Naive thymus-derived CD8-positive, alpha-beta T cell (primary cell): ENCODE data around the gene ARL8A. TPM values are rescaled to one million over a fixed set of nuclear protein-coding genes. Genes with fewer than 3 reads are reported as not detected.

Experiments
- ATAC-seq, 2 donors: fragments of 150-1000 bp; cut with Tn5 transposase in 1 of 2; sonication (Bioruptor Pico), chemical (Tn5 transposase) in 1 of 2; 1 replicate in 1 of 2; 2 replicates in 1 of 2; pipeline ENCODE4 v1.10.0; 2021; ENCODE audit warnings: mild to moderate bottlenecking in 2 of 2, moderate library complexity in 2 of 2
- POLR2A ChIA-PET: fragments of 350-600 bp; sonication (Branson Sonifier 250); formaldehyde crosslinking; loops from one replicate; lab custom pipeline; 2021; ENCODE audit warnings: antibody characterized with exemption; lab: Charles Lee
- DNase-seq, 10 donors: peaks; one replicate each; pipeline versions ENCODE4 v3.0.0 to v3.0.0-alpha.2; 2020 to 2022
- H3K27ac Mint-ChIP-seq, 10 donors: one replicate each; pipeline ENCODE4 v1.8.0; 2020 to 2022; ENCODE audit warnings: mild to moderate bottlenecking in 10 of 10, mixed read lengths in 10 of 10, moderate library complexity in 4 of 10, inconsistent platforms in 1 of 10
- H3K27me3 Mint-ChIP-seq, 5 donors: one replicate each; pipeline ENCODE4 v1.8.0; 2021 to 2022; ENCODE audit warnings: mixed read lengths in 5 of 5
- H3K36me3 Mint-ChIP-seq, 3 donors: one replicate each; pipeline ENCODE4 v1.8.0; 2020 to 2022; ENCODE audit warnings: mixed read lengths in 3 of 3, mild to moderate bottlenecking in 2 of 3, inconsistent platforms in 1 of 3
- H3K4me1 Mint-ChIP-seq, 4 donors: one replicate each; pipeline ENCODE4 v1.8.0; 2021 to 2022; ENCODE audit warnings: mixed read lengths in 4 of 4
- H3K4me3 Mint-ChIP-seq, 10 donors: one replicate each; pipeline ENCODE4 v1.8.0; 2020 to 2022; ENCODE audit warnings: mild to moderate bottlenecking in 10 of 10, mixed read lengths in 10 of 10, moderate library complexity in 6 of 10, inconsistent platforms in 1 of 10
- H3K9me3 Mint-ChIP-seq, 9 donors: one replicate each; pipeline ENCODE4 v1.8.0; 2020 to 2022; ENCODE audit warnings: mixed read lengths in 9 of 9, mild to moderate bottlenecking in 3 of 9, inconsistent platforms in 1 of 9, moderate library complexity in 1 of 9
- polyA plus RNA-seq, 3 donors: library from polyadenylated mRNA; unstranded; fragments of 300-500 nt; fragmentation: Illumina TruSeq; gene quantifications; one replicate each; pipeline ENCODE4 v1.2.3, GENCODE V29; 2021
- total RNA-seq, 8 experiments: library from RNA in 2 of 8; stranded (reverse) in 2 of 8; gene quantifications; one replicate each; pipeline ENCODE4 v1.2.3 and lab custom pipeline; 2021 to 2026

Gene ARL8A
- total and polyA plus RNA-seq, 5 experiments from 2014 or later = 4.9 to 50.0 (median 6.4) TPM

DNA sequence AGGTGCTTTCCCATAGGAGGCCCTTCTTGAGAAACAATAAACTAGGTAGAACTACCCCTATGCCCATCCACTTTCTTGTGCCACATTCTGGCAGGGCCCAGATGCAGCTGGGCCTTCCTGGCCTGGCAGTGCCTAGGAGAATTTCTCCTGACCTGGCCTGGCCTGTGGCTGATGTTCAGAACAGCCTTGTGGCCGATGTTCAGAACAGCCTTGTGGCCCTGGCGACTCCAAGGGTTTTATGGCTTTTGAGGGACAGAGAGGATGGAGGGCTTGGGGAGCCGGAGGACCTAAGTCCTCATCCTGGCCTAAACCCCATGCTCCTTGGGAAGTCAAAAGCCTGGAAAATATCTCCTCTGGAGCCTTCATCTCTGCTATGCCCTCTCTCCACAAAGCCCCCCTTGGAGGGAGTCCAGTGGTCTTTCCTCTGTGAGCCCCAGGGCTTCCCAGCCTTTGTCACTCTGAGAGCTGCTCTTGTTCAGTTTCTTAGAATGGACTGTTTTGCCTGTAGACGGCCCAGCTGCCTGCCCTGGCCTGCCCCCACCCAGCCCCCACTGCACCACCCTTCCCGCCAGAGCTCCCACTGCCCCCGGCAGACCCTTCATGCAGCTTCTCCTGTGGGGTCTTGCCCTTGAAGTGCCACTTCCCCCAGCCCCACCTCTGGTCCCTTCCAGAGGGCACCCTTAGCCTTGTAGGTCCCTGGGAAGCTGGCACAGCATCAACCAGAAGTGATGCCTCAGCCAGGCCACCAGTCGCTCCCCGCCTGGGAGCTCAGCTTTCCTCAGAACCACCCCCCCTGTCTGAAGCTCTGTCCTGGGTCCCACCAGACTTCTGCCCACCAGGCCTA, 14.9 kb downstream of the ARL8A start:
- H3K4me1 Mint-ChIP-seq = peaks cover 0 to 9% (median 3%) of the 10 kb centered on the region in 4 donors
- no peaks in the 10 kb centered on the region for H3K9me3 Mint-ChIP-seq
- peak overlapping the region in 2 of 10 donors; percentile 41 to 51 for H3K27ac Mint-ChIP-seq
- H3K4me3 Mint-ChIP-seq = no peak overlapping the region
- H3K27me3 Mint-ChIP-seq = peaks cover 0 to 27% (median 9%) of the 10 kb centered on the region in 5 donors
- DNase-seq = no peak
- POLR2A ChIA-PET = interaction anchor here (1.4 kb wide), 1 partner anchor 13 kb away, joined by 5 read pairs; no protein-coding TSS in a partner anchor
- peaks cover 0 to 27% (median 0%) of the 10 kb centered on the region in 3 donors for H3K36me3 Mint-ChIP-seq
- ATAC-seq = peak in 1 of 2 donors; percentile 12

DNA sequence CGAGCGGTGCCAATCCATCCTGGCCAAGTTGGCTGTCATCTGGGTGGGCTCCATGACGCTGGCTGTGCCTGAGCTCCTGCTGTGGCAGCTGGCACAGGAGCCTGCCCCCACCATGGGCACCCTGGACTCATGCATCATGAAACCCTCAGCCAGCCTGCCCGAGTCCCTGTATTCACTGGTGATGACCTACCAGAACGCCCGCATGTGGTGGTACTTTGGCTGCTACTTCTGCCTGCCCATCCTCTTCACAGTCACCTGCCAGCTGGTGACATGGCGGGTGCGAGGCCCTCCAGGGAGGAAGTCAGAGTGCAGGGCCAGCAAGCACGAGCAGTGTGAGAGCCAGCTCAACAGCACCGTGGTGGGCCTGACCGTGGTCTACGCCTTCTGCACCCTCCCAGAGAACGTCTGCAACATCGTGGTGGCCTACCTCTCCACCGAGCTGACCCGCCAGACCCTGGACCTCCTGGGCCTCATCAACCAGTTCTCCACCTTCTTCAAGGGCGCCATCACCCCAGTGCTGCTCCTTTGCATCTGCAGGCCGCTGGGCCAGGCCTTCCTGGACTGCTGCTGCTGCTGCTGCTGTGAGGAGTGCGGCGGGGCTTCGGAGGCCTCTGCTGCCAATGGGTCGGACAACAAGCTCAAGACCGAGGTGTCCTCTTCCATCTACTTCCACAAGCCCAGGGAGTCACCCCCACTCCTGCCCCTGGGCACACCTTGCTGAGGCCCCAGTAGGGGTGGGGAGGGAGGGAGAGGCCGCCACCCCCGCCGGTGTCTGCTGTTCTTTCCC, 16.5 kb downstream of the ARL8A start:
- ATAC-seq (no peak), DNase-seq (no peak)
- Mint-ChIP-seq H3K4me1 (peaks cover 0 to 9% (median 3%) of the 10 kb centered on the region in 4 donors), H3K4me3 (no peak overlapping the region), H3K27me3 (peaks cover 3 to 42% (median 13%) of the 10 kb centered on the region in 5 donors), H3K9me3 (no peaks in the 10 kb centered on the region), H3K36me3 (peaks cover 0 to 11% (median 0%) of the 10 kb centered on the region in 3 donors), H3K27ac (no peak overlapping the region)
- POLR2A ChIA-PET = no interaction called here

DNA sequence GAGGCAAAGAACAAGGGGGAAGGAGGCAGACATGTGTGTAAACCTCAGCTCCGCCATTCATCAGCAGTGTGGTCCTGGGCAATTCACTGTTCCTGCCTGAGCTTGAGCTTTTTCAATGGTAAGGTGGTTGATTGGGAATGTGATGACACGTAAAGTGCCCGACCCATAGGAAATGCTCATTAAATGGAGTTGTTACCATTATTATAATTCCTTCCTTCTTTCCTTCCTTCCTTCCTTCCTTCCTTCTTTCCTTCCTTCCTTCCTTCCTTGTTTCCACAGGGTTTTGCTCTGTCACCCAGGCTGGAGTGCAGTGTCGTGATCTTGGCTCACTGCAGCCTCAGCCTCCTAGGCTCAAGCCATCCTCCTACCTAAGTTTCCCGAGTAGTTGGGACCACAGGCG, 17.5 kb downstream of the ARL8A start:
- H3K36me3 Mint-ChIP-seq = peaks cover 0 to 2% (median 0%) of the 10 kb centered on the region in 3 donors
- DNase-seq (no peak), ATAC-seq (no peak)
- peaks cover 0 to 6% (median 3%) of the 10 kb centered on the region in 4 donors for H3K4me1 Mint-ChIP-seq
- POLR2A ChIA-PET = no interaction called here
- H3K27me3 Mint-ChIP-seq = peaks cover 3 to 45% (median 13%) of the 10 kb centered on the region in 5 donors
- H3K27ac Mint-ChIP-seq = no peak overlapping the region
- H3K4me3 Mint-ChIP-seq = no peak overlapping the region
- H3K9me3 Mint-ChIP-seq = no peaks in the 10 kb centered on the region

DNA sequence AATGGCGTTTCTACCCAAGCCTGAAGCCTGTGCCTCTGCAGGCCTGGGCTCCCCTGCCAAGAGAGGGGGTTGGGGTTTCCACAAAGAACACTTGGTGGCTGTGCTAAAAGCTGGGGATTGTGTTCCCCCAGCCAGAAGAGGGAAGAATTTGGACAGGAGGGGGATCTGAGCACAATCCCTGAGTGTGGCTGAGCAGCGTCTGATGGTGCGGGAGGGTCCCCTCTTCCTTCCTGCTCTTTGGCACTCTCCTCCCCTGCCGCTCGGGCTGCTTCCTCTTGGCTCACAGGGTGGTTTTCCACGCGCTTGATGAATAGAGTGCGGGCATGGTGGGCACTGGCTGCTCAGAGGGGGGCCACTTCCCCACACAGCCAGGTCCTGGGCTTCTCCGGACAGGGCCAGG, 18.1 kb downstream of the ARL8A start:
- DNase-seq (no peak), ATAC-seq (no peak)
- peaks cover 0 to 4% (median under 1%) of the 10 kb centered on the region in 4 donors for H3K4me1 Mint-ChIP-seq
- POLR2A ChIA-PET = no interaction called here
- no peak overlapping the region for H3K4me3 Mint-ChIP-seq
- H3K27me3 Mint-ChIP-seq = peaks cover 3 to 51% (median 19%) of the 10 kb centered on the region in 5 donors
- H3K27ac Mint-ChIP-seq = no peak overlapping the region
- no peaks in the 10 kb centered on the region for H3K36me3 Mint-ChIP-seq
- no peaks in the 10 kb centered on the region for H3K9me3 Mint-ChIP-seq

DNA sequence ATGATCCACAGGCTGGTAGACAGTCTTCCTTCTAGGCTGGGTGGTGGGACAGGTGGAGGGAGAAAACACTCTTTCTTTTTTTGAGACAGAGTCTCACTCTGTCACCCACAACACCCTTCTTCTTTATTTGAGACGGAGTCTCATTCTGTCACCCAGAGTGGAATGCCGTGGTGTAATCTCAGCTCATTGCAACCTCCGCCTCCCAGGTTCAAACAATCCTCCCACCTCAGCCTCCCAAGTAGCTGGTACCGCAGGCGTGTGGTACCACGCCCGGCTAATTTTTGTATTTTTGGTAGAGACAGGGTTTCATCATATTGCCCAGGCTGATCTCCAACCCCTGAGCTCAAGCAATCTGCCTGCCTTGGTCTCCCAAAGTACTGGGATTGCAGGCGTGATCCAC, 18.9 kb downstream of the ARL8A start:
- Mint-ChIP-seq H3K27me3 (peaks cover 3 to 56% (median 22%) of the 10 kb centered on the region in 5 donors), H3K4me3 (no peak overlapping the region), H3K27ac (no peak overlapping the region), H3K36me3 (no peaks in the 10 kb centered on the region), H3K9me3 (no peaks in the 10 kb centered on the region), H3K4me1 (peaks cover 0 to 4% (median 0%) of the 10 kb centered on the region in 4 donors)
- ATAC-seq (no peak), DNase-seq (no peak)
- POLR2A ChIA-PET = no interaction called here

DNA sequence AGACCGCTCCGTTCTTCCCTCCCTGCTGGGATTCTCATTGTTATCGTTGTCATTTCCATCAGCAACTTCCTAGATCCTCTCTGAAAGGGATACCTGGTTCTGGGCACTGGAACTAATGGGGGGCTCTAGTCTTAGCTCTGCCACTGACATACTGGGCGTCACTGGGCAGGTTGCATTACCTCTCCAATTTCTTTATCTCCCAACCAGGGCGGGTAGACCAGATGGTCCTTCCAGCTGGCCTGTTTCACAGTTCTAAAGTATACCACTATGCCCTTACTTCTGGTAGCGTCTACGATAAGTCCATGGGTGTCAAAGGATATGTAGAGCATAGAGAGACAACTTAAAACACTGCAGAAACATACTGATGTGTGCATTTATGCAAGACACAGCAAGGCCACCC, 20.4 kb downstream of the ARL8A start:
- H3K4me3 Mint-ChIP-seq = no peak overlapping the region
- peaks cover 0 to 3% (median 0%) of the 10 kb centered on the region in 4 donors for H3K4me1 Mint-ChIP-seq
- no peaks in the 10 kb centered on the region for H3K9me3 Mint-ChIP-seq

DNA sequence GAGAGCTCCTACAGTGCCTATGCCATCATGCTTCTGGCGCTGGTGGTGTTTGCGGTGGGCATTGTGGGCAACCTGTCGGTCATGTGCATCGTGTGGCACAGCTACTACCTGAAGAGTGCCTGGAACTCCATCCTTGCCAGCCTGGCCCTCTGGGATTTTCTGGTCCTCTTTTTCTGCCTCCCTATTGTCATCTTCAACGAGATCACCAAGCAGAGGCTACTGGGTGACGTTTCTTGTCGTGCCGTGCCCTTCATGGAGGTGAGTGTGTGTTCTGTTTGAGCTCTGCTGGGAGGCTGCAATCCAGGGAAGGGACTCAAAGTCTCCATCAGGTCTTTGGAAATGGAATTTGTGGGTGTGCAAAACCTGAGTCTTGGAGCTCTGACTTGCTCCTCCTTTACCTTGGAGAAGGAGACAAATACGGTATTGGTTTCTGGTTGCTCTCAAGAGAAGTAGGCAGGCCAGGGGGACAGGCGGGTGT, 21.2 kb downstream of the ARL8A start:
- Mint-ChIP-seq H3K9me3 (no peaks in the 10 kb centered on the region), H3K4me3 (no peak overlapping the region), H3K4me1 (no peaks in the 10 kb centered on the region), H3K27me3 (peaks cover 3 to 56% (median 22%) of the 10 kb centered on the region in 5 donors), H3K36me3 (no peaks in the 10 kb centered on the region), H3K27ac (peak overlapping the region in 1 of 10 donors; percentile 39)
- no peak for DNase-seq
- no peak for ATAC-seq
- POLR2A ChIA-PET = no interaction called here

More for the DNA sequence above, 20.4 kb downstream of the ARL8A start:
- Mint-ChIP-seq H3K36me3 (no peaks in the 10 kb centered on the region), H3K27ac (no peak overlapping the region), H3K27me3 (peaks cover 3 to 56% (median 22%) of the 10 kb centered on the region in 5 donors)
- POLR2A ChIA-PET = no interaction called here
- ATAC-seq = no peak
- no peak for DNase-seq

DNA sequence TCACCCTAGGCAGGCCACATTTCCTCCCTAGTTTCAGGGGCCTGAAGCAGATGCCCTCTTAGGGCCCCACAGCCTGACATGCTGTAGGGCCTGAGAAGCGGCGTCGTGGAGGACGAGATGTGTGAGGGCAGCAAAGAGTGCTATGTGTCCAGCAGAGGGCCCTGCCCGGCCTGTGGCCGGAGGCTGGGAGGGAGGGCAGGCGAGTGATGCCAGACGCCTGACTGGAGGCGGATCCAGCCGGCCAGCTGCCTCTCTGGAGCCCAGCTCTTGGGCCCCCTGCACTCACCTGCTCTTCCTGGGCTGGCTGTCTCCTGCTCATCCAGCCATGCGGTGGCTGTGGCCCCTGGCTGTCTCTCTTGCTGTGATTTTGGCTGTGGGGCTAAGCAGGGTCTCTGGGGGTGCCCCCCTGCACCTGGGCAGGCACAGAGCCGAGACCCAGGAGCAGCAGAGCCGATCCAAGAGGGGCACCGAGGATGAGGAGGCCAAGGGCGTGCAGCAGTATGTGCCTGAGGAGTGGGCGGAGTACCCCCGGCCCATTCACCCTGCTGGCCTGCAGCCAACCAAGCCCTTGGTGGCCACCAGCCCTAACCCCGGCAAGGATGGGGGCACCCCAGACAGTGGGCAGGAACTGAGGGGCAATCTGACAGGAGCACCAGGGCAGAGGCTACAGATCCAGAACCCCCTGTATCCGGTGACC, 21.8 kb downstream of the ARL8A start, which contains the start of gene GPR37L1:
Gene GPR37L1, plus strand, starts transcription at position 279 of the 697 bp plus-strand sequence. Its CDS starts 47 bp downstream, at position 326.
- ATAC-seq = no peak
- POLR2A ChIA-PET = no interaction called here
- no peak within 1 kb of the TSS for H3K4me3 Mint-ChIP-seq

DNA sequence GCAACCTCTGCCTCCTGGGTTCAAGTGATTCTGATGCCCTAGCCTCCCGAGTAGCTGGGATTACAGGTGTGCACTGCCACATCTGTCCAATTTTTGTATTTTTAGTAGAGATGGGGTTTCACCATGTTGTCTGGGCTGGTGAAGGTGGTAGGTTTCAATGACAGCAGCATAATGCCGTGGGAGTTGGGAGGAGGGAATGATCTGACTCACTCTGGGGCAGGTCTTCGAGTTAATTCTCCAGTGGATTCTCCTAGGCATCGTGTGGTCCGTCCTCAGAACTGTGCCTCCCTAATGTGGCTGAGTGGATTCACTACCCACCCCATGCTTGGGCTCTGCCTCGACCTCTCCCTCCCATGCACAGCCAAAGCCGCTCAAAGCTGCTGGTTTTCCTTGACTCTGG, 23.5 kb downstream of the ARL8A start:
- Mint-ChIP-seq H3K4me3 (no peak overlapping the region), H3K27me3 (peaks cover 1 to 36% (median 13%) of the 10 kb centered on the region in 5 donors), H3K27ac (no peak overlapping the region), H3K9me3 (no peaks in the 10 kb centered on the region), H3K4me1 (no peaks in the 10 kb centered on the region), H3K36me3 (no peaks in the 10 kb centered on the region)
- POLR2A ChIA-PET = no interaction called here
- ATAC-seq (no peak), DNase-seq (no peak)

More for the DNA sequence above, 21.8 kb downstream of the ARL8A start, which contains the start of gene GPR37L1:
- H3K27me3 Mint-ChIP-seq = peaks cover 3 to 54% (median 22%) of the 10 kb centered on the region in 5 donors
- no peaks in the 10 kb centered on the region for H3K9me3 Mint-ChIP-seq
- H3K4me1 Mint-ChIP-seq = no peaks in the 10 kb centered on the region
- H3K36me3 Mint-ChIP-seq = no peaks in the 10 kb centered on the region
- H3K27ac Mint-ChIP-seq = peak within 1 kb of the TSS in 1 of 10 donors; percentile 39
- DNase-seq = no peak

DNA sequence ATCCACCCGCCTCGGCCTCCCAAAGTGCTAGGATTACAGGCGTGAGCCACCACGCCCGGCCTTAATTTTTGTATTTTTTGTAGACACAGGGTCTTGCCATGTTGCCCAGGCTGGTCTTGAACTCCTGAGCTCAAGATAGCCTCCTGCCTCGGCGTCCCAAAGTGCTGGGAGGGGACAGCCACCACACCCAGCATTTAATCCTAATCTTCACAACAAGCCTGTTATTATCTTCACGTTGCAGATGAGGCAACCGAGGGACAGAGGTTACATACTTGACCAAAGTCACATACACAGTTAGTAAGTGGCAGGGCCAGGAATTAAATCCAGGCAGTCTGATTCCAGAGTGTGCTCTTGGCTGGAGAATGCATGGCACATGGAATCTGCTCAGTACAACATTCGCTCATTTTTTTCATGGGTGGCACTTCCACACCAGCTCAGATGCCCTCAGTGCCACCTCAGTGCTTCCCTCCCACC, 26.6 kb downstream of the ARL8A start:
- no peak overlapping the region for H3K27ac Mint-ChIP-seq

DNA sequence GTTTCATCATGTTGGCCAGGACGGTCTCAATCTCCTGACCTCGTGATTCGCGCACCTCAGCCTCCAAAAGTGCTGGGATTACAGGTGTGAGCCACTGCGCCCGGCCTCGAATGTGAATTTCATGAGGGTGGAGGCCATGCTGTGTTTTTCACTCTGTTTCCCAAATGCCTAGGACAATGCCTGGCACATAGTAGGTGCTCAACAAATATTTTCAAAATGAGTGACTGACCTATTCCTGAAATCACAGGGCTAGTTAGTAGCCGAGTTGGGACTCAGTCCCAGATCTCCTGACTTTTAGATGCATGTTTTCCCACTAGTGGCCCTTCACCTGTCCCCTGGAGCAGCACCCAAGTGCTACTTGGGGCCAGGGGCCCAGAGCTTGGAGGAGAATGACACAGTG, 28.2 kb downstream of the ARL8A start:
- no peaks in the 10 kb centered on the region for H3K4me1 Mint-ChIP-seq
- peaks cover 0 to 3% (median 2%) of the 10 kb centered on the region in 5 donors for H3K27me3 Mint-ChIP-seq
- H3K9me3 Mint-ChIP-seq = no peaks in the 10 kb centered on the region
- ATAC-seq = no peak
- no peak overlapping the region for H3K4me3 Mint-ChIP-seq
- DNase-seq = no peak
- H3K36me3 Mint-ChIP-seq = no peaks in the 10 kb centered on the region
- POLR2A ChIA-PET = no interaction called here
- no peak overlapping the region for H3K27ac Mint-ChIP-seq

More for the DNA sequence above, 26.6 kb downstream of the ARL8A start:
- POLR2A ChIA-PET = no interaction called here
- ATAC-seq = no peak
- Mint-ChIP-seq H3K27me3 (peaks cover 0 to 13% (median 3%) of the 10 kb centered on the region in 5 donors), H3K9me3 (no peaks in the 10 kb centered on the region), H3K36me3 (no peaks in the 10 kb centered on the region), H3K4me1 (no peaks in the 10 kb centered on the region), H3K4me3 (no peak overlapping the region)
- DNase-seq = no peak

DNA sequence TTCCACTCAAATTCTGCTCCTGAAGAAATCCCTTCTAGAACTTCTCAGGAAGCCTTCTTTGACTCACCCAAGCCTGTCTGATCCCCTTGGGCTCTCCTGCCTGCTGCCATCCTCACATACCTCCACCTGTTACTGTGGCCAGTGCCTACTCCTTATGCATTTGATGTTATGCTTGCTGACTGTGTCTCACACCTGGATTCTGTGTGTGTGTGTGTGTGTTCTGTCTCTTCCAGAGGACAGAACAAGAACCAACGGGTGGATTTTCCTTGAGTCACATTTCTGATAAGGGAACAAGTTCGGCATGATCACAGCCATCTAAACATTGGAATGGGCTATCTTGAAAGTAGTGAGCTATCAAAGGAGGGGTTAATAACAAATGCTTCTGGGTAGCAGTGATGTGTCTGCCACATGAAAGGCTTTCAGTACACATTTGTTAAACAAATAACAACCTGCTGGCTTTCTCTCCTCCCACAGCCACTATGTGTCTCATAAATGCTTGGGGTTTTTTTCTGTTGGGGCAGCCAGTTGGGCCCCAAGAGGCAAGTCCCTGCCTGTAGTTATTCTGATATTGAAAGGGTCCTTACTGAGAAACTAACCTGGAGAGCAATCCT, 30.7 kb downstream of the ARL8A start:
- no peak for ATAC-seq
- no peak overlapping the region for H3K4me3 Mint-ChIP-seq
- peak overlapping the region in 3 of 10 donors; percentile 1 to 25 (median 16) for H3K27ac Mint-ChIP-seq

More for the DNA sequence above, 30.7 kb downstream of the ARL8A start:
- DNase-seq = no peak
- Mint-ChIP-seq H3K9me3 (no peaks in the 10 kb centered on the region), H3K4me1 (no peaks in the 10 kb centered on the region), H3K36me3 (no peaks in the 10 kb centered on the region), H3K27me3 (peaks cover 0 to 4% (median 0%) of the 10 kb centered on the region in 5 donors)
- POLR2A ChIA-PET = no interaction called here
